IPS-20b (cell line): ENCODE data around the gene RARRES2.
A peak's percentile ranks its signal among the peaks of the same experiment; 100 is the strongest.

Experiments
- H3K27ac ChIP-seq: one replicate; pipeline ENCODE4 v1.5.1; 2013; ENCODE audit warnings: low read length
- H3K27me3 ChIP-seq: 2 replicates; pipeline ENCODE4 v1.6.1; 2013; ENCODE audit warnings: mild to moderate bottlenecking, low read length, inconsistent platforms; ENCODE audit not compliant: insufficient read depth
- H3K36me3 ChIP-seq: 2 replicates; pipeline ENCODE4 v1.6.1; 2013; ENCODE audit warnings: low read depth, mild to moderate bottlenecking, inconsistent platforms, low read length, moderate library complexity; ENCODE audit not compliant: insufficient read depth
- H3K4me1 ChIP-seq: 2 replicates; pipeline ENCODE4 v1.6.1; 2013; ENCODE audit warnings: mild to moderate bottlenecking, control low read depth, inconsistent platforms, low read length, moderate library complexity; ENCODE audit not compliant: insufficient read depth
- H3K4me3 ChIP-seq: 2 replicates; pipeline ENCODE4 v1.5.1; 2013; ENCODE audit warnings: mild to moderate bottlenecking, low read length, inconsistent platforms
- H3K9ac ChIP-seq: 2 replicates; pipeline ENCODE4 v1.6.1; 2013; ENCODE audit warnings: low read depth, mild to moderate bottlenecking, inconsistent platforms, low read length, moderate library complexity
- H3K9me3 ChIP-seq: 2 replicates; pipeline ENCODE4 v1.6.1; 2013; ENCODE audit warnings: mild to moderate bottlenecking, low read depth, low read length, inconsistent platforms; ENCODE audit not compliant: insufficient read depth

RARRES2 gene

DNA sequence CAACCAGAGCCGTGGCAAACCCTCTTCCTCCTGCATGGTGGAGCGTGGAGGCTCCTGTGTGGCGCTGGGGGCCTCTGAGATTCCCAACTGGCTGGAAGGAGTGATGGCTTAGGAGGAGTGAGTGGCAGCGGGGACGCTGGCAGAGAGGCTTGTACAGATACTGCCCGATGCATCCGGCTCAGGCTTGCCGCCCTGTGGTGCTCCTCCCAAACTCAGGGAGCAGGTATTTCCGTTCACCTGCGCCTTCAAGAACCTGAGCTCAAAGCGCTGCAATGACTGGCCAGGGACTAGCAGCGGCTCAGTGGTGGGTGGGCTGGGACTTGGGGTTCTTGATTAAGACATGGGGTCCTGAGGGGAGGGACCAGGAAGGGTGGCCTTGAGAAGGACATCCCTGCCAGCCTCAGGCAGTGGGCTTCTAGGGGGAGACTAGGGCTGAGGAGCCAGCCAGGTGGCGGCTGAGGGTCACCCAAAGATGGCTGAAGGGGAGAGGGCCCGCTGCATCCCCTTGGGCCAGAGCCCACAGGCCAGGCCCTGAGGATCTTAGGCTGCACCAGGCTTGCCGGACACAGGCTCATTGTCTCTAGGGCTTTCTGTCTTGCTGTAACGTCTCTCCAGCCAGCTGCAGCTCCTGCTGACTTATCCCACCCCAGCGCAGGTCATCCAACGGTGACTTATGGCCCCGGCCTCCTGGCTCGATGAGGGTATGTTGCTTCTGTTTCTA lies 40.9 kb upstream of the RARRES2 start:
- Histone ChIP-seq H3K4me3 (no peak overlapping the region), H3K36me3 (peaks cover 10% of the 10 kb centered on the region), H3K27me3 (no peaks in the 10 kb centered on the region), H3K9ac (no peak overlapping the region; the same call in 1 of the 2 replicates), H3K27ac (no peak overlapping the region), H3K4me1 (peaks cover 52% of the 10 kb centered on the region), H3K9me3 (no peaks in the 10 kb centered on the region)

DNA sequence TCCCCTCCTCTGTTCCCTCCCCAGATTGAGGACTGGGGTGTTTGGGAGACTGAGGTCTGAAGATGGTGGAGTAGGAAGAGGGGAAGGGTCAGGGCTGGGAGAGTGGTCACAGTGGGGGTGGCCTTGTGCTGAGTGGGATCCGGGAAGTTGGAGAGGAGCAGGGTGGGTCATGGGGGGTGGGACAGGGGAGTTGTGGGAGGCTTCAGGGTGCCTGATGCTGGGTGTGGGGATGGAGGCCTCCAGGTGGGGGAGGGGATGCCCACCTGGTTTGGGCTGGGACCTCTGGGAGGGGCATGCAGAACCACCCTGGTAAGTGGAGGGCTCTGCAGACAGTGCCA lies 40.3 kb upstream of the RARRES2 start:
- H3K27me3 ChIP-seq, result no peaks in the 10 kb centered on the region
- H3K9ac ChIP-seq, result no peak overlapping the region
- no peak overlapping the region for H3K4me3 ChIP-seq
- H3K9me3 ChIP-seq, result no peaks in the 10 kb centered on the region
- peaks cover 57% of the 10 kb centered on the region for H3K4me1 ChIP-seq
- H3K27ac ChIP-seq, result no peak overlapping the region
- H3K36me3 ChIP-seq, result peaks cover 10% of the 10 kb centered on the region

DNA sequence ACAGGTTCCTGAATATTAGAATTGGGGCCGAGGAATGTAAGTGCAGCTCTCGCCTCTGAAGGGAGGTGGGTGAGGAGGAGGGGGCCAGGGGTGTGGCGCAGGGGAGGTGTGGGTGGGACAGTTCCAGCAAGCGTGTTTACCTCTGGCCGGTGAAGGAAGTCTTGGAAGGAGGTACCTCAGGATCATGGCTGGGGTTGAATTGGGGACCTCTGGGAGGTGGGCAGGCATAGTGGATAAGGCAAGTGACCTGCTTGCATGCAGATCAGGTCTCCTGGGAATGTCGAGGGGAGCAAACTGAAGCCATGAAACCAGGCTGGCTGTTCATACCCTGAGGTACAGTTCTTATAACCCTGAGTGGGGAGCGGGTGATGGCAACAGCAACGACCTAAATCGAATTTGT lies 39.7 kb upstream of the RARRES2 start:
- no peaks in the 10 kb centered on the region for H3K9me3 ChIP-seq
- H3K27ac ChIP-seq, result no peak overlapping the region
- peak overlapping the region; percentile 95; the same call in 1 of the 2 replicates for H3K9ac ChIP-seq
- peak overlapping the region; percentile 95; the same call in 1 of the 2 replicates for H3K4me3 ChIP-seq
- H3K36me3 ChIP-seq, result peaks cover 10% of the 10 kb centered on the region
- peaks cover 57% of the 10 kb centered on the region for H3K4me1 ChIP-seq
- H3K27me3 ChIP-seq, result no peaks in the 10 kb centered on the region

- Histone ChIP-seq H3K4me3 (peak overlapping the region; percentile 95), H3K4me1 (peaks cover 56% of the 10 kb centered on the region), H3K9ac (peak overlapping the region; percentile 95; the same call in 1 of the 2 replicates), H3K27ac (no peak overlapping the region), H3K9me3 (no peaks in the 10 kb centered on the region), H3K36me3 (peaks cover 7% of the 10 kb centered on the region), H3K27me3 (no peaks in the 10 kb centered on the region)
Measured at GRCh38 chr7:150380463-150380862, 39.0 kb upstream of the RARRES2 start.

GRCh38 chr7:150379441-150380379 lies 38.3 kb upstream of the RARRES2 start:
- Histone ChIP-seq H3K36me3 (peaks cover 4% of the 10 kb centered on the region; the same call in 1 of the 2 replicates), H3K27me3 (no peaks in the 10 kb centered on the region), H3K4me3 (peak overlapping the region; percentile 95), H3K4me1 (peaks cover 49% of the 10 kb centered on the region), H3K9me3 (no peaks in the 10 kb centered on the region), H3K9ac (peak overlapping the region; percentile 95), H3K27ac (peak overlapping the region; percentile 86)

DNA sequence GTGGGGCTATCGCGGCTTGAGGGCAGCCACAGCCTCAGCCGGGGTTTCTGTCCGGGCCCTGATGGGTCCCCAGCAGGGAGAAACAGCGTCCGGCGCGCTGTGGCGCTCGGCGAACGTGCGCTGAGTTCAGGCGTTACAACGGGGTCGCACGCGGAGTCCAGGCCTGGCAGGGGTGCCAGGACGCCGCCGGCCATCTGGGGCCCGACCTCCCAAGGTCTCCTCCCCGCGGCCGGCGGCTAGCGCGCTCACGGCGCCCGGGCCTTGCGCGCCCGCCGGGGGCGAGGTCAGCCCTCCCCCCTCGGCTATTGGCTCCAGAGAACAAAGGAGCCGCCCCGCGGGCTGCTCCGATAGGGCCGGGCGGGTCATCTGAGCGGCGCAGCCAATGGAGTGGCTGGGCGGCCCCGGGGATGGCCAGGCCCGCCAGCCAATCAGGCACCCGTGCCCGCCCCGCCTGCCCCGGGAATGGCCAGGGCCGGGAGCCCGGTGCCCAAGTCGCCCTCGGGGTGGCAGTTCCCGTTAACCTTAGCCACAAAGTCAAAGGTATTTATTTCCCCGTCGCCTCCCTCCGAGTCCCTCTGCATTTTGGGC lies 37.5 kb upstream of the RARRES2 start, which contains the start of gene ZNF775:
Gene ZNF775 (plus strand): TSS at position 478 of the 588 bp plus-strand sequence. CDS start 9,141 bp downstream, outside the sequence.
- Histone ChIP-seq H3K4me3 (peak within 1 kb of the TSS; percentile 95), H3K9ac (peak within 1 kb of the TSS; percentile 97), H3K27ac (peak within 1 kb of the TSS; percentile 98), H3K36me3 (peaks cover 8% of the 10 kb centered on the region), H3K27me3 (no peaks in the 10 kb centered on the region), H3K9me3 (no peaks in the 10 kb centered on the region), H3K4me1 (peaks cover 48% of the 10 kb centered on the region)

DNA sequence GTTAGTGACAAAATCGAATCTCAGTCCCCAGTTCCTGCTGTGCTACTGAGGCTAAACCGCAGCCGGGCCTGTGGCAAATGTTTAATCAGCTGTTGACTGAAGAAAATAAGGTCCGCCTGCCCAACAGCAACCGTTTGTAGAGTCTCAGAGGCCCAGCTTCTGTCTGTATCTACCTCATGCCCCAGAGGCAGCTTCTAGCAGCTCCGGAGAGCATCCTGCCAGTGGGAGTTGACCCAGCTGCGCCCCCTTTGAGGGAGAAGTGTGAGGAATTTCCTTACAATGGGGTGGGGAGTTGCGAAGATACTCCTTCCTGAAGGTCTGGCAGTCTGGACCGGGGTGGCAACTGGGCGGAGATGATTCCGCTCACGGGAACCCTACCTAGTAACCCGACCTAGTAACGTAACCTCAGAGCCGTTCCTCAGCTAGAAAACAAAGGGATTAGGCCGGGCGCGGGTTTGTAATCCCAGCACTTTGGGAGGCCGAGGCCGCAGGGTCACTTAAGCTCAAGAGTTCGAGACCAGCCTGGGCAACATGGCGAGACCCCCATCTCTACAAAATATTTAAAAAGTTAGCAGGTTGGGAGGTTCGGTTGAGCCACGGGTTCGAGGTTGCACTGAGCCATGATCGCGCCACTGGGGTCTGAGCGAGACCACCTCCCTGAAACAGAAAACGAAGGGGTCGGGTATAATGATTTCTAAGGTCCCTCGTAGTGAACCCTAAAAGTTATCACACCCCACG lies 36.9 kb upstream of the RARRES2 start:
- Histone ChIP-seq H3K27me3 (no peaks in the 10 kb centered on the region), H3K9ac (peak overlapping the region; percentile 97), H3K4me1 (peaks cover 51% of the 10 kb centered on the region), H3K27ac (peak overlapping the region; percentile 98), H3K36me3 (peaks cover 15% of the 10 kb centered on the region), H3K9me3 (no peaks in the 10 kb centered on the region), H3K4me3 (peak overlapping the region; percentile 85)

DNA sequence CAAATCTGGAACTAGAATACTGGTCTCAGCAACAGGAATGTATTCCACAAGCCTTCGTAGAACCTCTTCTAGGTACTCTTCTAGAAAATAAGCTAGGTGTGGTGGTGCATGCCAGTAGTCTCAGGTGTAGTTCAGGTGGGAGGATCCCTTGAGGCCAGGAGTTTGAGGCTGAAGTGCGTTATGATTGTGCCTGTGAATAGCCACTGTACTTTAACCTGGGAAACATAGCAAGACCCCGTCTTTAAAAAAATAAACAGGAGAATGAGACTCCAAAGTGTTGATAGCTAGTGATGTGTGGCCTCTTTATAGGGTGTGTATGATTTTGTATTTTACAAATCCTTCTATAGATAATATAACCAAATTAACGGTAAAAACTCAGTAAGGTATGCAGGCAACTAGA lies 36.2 kb upstream of the RARRES2 start:
- Histone ChIP-seq H3K27me3 (no peaks in the 10 kb centered on the region), H3K9ac (peak overlapping the region; percentile 97; the same call in 1 of the 2 replicates), H3K4me3 (peak overlapping the region; percentile 85; the same call in 1 of the 2 replicates), H3K9me3 (no peaks in the 10 kb centered on the region), H3K4me1 (peaks cover 51% of the 10 kb centered on the region), H3K27ac (peak overlapping the region; percentile 64), H3K36me3 (peaks cover 21% of the 10 kb centered on the region)

DNA sequence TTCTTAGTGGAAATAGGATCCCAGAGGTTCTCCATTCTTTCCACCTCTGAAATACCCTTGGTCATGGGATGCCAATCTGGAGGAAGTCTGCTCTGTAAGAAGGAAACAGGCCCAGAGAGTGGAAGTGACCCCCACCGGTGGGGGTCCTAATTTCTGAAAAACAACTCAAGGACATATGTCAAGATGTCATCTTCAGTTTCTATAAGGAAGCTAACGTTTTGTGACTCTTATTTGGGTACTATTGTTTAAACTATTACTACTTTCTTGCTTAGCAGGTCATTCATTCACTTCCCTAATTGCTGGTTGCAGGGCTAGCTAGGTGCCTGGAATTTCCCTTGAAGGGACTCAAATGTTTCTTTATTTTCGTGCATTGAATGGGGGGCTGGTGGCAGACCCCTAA lies 35.8 kb upstream of the RARRES2 start:
- H3K36me3 ChIP-seq, result peaks cover 26% of the 10 kb centered on the region
- H3K27me3 ChIP-seq, result no peaks in the 10 kb centered on the region
- H3K9ac ChIP-seq, result peak overlapping the region; percentile 97; the same call in 1 of the 2 replicates
- peaks cover 51% of the 10 kb centered on the region for H3K4me1 ChIP-seq
- no peaks in the 10 kb centered on the region for H3K9me3 ChIP-seq
- no peak overlapping the region for H3K4me3 ChIP-seq
- H3K27ac ChIP-seq, result peak overlapping the region; percentile 64

DNA sequence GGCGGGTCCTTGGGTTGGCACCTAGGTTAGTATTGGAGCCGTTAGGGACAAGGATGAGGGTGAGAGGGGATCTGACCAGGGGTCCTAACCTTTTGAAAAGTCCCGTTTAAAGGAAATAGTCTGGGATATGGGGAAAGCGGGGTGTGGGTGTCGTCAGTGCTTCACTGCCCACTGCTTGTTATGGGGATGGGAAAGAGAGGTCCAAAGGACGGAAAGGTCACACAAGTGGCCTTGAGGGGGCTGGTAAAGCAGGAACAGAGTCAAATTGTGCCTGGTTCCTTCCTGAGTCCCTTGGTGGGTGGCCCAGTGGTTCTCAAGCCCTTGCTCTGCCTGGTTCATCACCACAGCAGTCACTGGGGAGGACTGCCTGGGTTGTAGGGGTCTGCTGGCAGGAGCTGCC lies 35.1 kb upstream of the RARRES2 start:
- no peak overlapping the region for H3K4me3 ChIP-seq
- no peak overlapping the region for H3K9ac ChIP-seq
- H3K4me1 ChIP-seq, result peaks cover 51% of the 10 kb centered on the region
- H3K27ac ChIP-seq, result no peak overlapping the region
- no peaks in the 10 kb centered on the region for H3K27me3 ChIP-seq
- no peaks in the 10 kb centered on the region for H3K9me3 ChIP-seq
- H3K36me3 ChIP-seq, result peaks cover 31% of the 10 kb centered on the region
